Stimulated activated CD4-positive, alpha-beta T cell treated with anti-CD3 and anti-CD28 coated beads, Interleukin-1b, Interleukin-23, amount 100 ng/mL, for 48 hours (primary cell): ENCODE data around the gene STX16.
"Not testable (repeated sequence)": the region's sequence is repeated elsewhere in the genome, so short reads cannot be mapped to it uniquely, and the experiment has no call there.

Experiments used
- DNase-seq: peaks from one replicate; pipeline ENCODE4 v3.0.0-alpha.2; 2020

STX16 gene

DNA sequence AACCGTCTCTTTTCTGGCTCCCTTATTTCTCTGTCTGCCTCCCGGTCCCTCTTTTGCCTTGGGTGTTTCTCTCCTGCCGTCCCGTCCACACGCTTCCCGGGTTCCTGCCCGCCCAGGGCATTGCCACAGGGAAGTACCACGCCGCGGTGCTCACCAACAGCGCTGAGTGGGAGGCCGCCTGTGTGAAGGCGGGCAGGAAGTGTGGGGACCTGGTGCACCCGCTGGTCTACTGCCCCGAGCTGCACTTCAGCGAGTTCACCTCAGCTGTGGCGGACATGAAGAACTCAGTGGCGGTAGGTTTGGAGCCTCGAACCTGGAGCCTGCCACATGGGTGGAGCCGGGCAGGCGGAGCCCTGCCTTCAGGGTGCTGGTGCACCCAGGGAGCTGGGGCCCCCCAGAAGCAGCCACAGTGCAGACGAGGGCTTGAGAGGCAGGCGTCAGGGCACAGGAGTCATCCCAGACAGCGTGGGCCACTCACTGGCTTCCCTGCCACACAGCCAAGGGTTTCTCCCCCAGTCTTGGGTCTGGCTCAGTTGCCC, 62.8 kb downstream of the STX16 start:
- no peak for DNase-seq

GRCh38 chr20:58714340-58714922, 63.3 kb downstream of the STX16 start:
- no peak for DNase-seq

- no peak for DNase-seq
Measured at GRCh38 chr20:58714923-58715351, 63.9 kb downstream of the STX16 start.

- no peak for DNase-seq
Measured at GRCh38 chr20:58715391-58715800, 64.3 kb downstream of the STX16 start.

GRCh38 chr20:58715801-58716475, 64.9 kb downstream of the STX16 start:
- DNase-seq: no peak

DNA sequence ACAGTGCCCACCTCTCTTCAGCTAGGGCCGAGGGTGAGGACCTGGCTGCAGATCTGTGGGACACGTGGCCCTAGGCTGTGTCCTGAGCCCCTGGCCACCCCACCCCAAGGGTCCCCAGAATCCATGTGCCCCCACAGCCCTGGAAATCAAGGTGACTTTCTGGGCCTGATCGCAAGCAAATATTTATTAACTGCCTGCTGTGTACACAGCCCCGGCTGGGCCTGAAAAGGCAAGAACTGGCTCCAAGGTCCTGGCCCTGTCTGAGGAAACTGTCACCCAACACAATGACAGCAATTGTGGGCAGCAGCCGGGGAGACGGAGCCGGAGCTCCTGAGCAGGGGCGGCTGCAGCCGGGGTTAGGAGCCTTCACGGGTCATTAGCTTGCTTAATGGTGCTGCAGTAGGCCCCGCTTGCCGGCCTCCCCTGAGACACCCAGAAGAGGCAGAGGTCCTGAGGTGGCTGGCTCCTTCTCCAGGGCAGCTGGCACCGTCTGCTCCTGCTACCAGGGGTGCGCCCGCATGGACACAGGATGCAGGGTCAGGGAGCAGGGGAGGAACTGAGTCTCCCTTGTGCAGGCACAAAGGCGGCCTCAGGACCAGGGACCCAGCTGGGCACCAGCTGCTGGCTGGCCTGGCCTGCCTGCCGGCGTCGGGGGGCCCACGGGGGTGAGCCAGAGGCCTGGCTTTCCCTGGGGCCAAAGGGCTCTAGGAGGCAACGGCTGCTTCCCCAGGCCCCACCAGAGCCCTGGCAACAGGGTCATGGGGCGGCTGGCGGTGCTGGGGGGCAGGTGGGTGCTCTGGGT, 65.6 kb downstream of the STX16 start:
- no peak for DNase-seq

- DNase-seq: no peak
Measured at GRCh38 chr20:58717278-58718091, 66.4 kb downstream of the STX16 start.

DNA sequence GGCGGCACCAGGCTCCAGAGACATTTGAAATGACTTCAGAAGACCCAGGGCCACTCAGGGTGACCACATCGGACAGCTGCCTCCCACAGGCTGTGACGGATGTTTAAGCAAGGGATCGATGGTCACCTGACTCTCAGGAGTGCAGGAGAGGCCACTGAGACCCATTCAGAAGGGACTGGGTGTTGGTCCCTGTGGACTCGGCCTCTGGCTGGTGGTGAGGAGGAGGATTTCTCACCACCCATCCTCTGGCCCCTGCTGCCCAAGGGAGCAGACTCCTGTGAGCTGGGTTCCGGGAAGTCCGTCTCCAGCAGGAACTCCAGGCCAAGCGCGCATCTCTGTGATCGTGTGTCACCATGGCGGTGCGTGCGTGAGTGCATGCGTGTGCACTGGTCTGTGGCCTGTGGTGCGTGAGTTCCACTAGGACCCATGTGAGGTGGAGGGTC, 67.1 kb downstream of the STX16 start:
- no peak for DNase-seq

DNA sequence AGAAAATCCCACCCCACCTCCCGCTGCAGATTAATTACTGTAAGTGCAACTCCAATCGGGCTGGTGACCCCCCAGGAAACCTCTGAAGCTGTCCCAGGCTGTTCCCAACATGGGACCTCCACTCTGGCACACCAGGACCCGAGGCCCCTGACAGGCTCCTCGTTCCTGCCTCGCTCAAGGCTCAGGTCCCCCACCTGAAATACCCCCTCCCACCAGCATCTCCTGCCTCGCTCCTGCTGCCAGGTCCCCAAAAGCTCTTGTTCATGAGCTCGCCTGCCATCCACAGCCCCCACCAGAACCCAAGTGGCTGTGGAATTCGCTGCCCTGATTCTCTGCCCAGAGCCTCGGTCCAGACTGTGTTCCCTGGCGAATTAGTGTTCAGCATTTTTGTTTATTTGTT, 67.6 kb downstream of the STX16 start:
- no peak for DNase-seq

DNA sequence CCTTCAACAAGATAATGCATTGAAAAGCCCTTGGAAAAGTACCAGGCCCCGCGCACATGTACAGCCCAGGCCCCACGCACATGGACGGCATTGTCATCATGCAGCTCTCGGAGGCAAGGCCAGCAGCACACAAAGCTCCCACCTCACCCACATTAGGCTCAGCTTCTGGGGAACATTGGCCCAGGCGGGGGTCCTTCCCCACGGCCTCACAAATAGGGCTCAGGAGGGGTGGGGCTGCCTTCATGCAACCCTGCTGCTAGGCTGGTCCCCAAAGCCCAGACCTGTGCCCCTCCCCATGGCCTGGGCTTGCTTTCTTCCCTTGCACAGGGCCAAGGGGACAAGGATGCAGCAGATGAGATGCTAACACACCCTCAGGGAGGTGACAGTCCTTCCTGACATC, 68.2 kb downstream of the STX16 start:
- no peak for DNase-seq

DNA sequence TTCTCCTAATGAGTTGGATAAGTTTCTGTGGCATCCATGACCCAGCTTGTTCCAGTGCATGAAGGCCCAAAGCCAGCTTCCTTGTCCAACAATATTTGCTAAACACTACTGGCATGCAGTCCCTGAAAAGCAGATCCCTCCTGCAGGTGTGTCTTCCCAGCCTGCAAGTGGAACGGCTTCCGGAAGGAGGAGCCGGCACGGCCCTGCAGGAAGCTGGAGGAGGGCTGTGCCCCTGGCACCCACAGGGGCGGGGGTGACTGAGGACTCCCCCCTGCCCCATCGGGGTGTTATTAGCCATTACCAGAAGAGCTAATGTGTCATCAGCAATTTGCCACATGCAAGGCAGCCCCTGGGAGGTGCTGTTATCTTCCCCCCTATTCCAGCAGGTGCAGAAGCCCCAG, 68.9 kb downstream of the STX16 start:
- no peak for DNase-seq

DNA sequence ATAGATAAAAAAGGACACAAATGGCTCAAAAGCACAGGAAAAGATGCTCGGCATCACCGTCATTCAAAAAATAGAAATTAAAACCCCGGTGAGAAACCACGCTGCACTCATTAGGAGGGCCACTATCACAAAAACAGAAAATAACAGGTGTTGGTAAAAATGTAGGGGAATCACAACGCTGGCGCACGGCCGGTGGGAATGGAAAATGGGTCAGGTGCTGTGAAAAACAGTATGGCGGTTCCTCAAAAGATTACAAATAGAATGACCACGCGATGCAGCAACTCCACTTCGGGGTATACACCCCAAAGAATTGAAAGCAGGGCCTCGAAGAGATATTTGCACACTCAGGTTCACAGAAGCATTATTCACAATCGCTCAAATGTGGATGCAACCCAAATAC, 69.8 kb downstream of the STX16 start:
- DNase-seq: no peak

DNA sequence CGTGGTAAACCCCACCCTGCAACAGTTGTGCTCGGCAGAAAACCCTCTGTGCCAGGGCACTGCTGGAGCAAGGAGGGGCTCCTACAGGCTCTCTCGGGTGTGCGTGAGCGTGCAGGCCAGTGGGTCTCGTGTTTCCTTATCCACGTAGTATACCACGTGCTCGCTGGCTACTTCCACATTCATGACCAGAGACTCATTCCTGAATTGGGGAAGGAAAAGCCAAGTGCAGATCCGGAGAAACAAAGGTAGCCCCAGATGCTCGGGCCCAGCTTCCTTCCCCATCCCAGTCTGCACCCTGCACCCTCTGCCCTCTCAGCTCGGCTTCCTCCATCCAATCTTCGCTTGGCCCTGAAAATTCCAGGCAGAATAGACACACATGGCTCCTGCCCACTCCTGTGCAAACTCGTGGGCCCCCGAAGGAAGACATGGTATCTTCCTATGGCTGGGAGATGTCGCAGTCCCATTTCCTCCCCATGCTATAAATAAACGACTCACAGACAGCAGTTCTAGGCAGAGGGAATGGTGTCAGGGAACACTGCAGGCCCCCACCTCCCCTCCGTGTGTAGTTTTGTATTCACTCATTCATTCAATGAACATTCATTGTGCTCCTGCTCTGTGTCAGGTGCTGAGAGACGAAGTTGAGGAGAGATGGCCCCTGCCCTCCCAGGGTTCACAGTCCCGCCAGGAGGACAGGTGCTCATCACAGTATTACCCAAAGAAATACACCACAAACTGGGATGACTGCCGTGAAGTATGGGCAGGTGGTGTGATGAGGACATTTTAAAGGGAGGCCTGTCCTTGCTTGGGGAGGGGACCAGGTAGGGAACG, 71.1 kb downstream of the STX16 start:
- DNase-seq: no peak

GRCh38 chr20:58722877-58723627, 72.0 kb downstream of the STX16 start:
- no peak for DNase-seq

GRCh38 chr20:58723628-58723984, 72.5 kb downstream of the STX16 start:
- no peak for DNase-seq

DNA sequence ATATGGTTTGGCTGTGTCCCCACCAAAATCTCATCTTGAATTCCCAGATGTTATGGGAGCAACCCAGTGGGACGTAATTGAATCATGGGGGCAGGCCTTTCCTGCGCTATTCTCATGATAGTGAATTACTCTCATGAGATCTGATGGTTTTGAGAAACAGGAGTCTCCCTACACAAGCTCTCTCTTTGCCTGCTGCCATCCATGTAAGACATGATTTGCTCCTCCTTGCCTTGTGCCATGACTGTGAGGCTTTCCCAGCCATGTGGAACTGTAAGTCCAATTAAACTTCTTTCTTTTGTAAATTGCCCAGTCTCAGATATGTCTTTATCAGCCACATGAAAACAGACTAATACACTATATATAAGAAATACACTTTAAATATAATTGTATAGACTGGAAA, 75.1 kb downstream of the STX16 start:
- not testable (repeated sequence) for DNase-seq
